Measurements from ENCODE around the gene KCNIP4. TPM values are rescaled to one million over a fixed set of nuclear protein-coding genes. Genes with fewer than 3 reads are reported as not detected.

Gene KCNIP4
- total RNA-seq, 1 donor from 2014 or later: 0.17 TPM

GRCh38 chr4:21061902-21062301, 886.7 kb downstream of the KCNIP4 start:
- TF ChIP-seq CTCF (conservative IDR thresholded peaks at IDR 0.05; ENCODE audit: low read depth, low read length): no peak
- DNase-seq (ENCODE audit: low read depth): no peak
- no peak overlapping the region for H3K4me3 ChIP-seq (ENCODE audit: low read depth, low read length)

- H3K4me3 ChIP-seq (ENCODE audit: low read depth, low read length): no peak overlapping the region
- no peak for TF ChIP-seq CTCF (conservative IDR thresholded peaks at IDR 0.05; ENCODE audit: low read depth, low read length)
- DNase-seq (ENCODE audit: low read depth): no peak
Measured at GRCh38 chr4:21046141-21046540, 902.4 kb downstream of the KCNIP4 start.

GRCh38 chr4:21045119-21045518, 903.5 kb downstream of the KCNIP4 start:
- DNase-seq (ENCODE audit: low read depth): no peak
- no peak for TF ChIP-seq CTCF (conservative IDR thresholded peaks at IDR 0.05; ENCODE audit: low read depth, low read length)
- no peak overlapping the region for H3K4me3 ChIP-seq (ENCODE audit: low read depth, low read length)

GRCh38 chr4:21041708-21042107, 906.9 kb downstream of the KCNIP4 start:
- DNase-seq (ENCODE audit: low read depth): no peak
- no peak for TF ChIP-seq CTCF (conservative IDR thresholded peaks at IDR 0.05; ENCODE audit: low read depth, low read length)
- H3K4me3 ChIP-seq (ENCODE audit: low read depth, low read length): no peak overlapping the region

- no peak for DNase-seq (ENCODE audit: low read depth)
- H3K4me3 ChIP-seq (ENCODE audit: low read depth, low read length): no peak overlapping the region
- TF ChIP-seq CTCF (conservative IDR thresholded peaks at IDR 0.05; ENCODE audit: low read depth, low read length): no peak
Measured at GRCh38 chr4:21034728-21035127, 913.8 kb downstream of the KCNIP4 start.

GRCh38 chr4:21032089-21032645, 916.4 kb downstream of the KCNIP4 start:
- no peak overlapping the region for H3K4me3 ChIP-seq (ENCODE audit: low read depth, low read length)
- DNase-seq (ENCODE audit: low read depth): no peak
- TF ChIP-seq CTCF (conservative IDR thresholded peaks at IDR 0.05; ENCODE audit: low read depth, low read length): no peak

- DNase-seq (ENCODE audit: low read depth): no peak
- H3K4me3 ChIP-seq (ENCODE audit: low read depth, low read length): no peak overlapping the region
- no peak for TF ChIP-seq CTCF (conservative IDR thresholded peaks at IDR 0.05; ENCODE audit: low read depth, low read length)
Measured at GRCh38 chr4:21018817-21019216, 929.8 kb downstream of the KCNIP4 start.
